Measurements from ENCODE around the gene MRGPRX2.

MRGPRX2 gene

DNA sequence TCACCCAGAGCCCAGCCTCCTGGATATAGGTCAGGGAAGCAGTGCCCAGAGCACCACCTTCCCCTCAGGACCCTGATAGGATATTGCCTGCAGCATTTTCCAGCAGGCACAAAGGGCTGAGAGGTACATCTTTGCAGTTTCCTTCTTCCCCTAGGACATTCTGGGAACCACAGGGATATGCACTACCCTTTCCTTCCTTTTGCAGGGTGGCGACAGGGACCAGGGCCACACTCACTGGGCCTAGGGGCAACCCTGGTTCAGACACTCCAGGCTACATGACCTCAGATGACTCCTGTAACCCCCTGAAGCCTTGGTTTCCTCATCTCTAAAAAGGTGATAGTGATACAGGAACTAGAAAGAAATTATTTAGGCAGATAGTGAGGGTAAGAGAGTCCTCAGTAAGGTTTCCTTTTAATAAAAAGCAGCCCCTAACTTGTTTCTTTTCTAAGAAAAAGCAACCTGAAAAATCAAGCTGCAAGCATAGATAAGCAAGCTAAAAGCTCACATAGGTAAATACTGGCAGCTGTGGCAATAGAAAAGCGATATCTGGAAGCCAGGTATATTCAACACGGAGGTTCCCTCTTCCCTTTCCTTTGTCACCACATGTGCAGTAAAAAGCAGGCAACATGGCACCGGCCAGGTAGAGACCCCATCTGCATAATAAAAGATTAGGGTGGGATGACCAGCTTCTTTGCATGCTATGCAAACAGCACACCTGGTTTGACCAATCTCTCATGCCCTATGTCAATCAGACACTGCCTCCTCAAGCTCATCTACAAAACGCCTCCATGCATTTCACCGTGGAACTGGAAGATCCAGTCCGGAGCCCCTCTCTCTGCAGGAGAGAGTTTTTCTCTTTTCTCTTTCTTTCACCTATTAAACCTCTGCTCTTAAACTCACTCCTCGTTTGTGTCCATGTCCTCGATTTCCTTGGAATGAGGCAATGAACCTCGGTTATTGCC, 13.2 kb upstream of the MRGPRX2 start:
- DNase-seq, result no peak

DNA sequence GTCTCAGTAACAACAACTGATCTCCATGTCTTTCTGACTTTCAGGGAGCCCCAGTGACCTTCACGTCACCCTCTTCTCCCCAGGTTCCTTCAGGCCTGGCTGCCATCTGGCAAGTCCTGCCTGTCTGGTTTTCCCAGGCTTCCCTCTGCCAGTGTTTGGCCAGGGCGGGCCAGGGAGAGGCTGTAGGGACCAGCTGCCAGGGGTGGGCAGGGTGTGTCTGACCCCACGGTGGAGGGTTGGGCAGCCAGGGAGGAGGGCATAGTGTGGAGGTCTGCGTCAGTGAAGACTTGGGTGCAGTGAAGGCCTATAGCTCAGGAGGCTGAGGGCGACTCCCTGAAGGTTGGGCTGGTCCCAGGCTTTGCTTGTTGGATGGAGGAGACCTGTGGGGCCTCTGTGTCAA, 11.9 kb upstream of the MRGPRX2 start:
- DNase-seq, result no peak

DNA sequence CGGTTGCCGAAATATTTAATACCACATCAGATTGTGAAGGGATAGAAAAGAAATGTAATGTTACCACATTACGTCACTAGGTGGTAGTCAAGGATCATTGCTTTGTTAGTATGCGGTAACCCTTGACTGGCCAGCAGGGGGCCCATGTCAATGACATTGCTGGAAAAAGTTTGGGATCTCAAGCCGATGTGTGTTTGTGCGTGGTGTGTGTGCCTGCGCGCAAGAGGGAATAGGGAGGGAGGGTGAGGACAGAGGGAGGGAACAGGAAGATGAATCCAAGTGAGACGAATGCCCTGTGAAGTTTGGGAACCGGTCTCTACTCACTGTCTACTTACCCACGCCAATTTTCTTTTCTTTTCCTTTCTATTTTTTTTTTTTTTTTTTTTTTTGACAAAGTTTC, 10.7 kb upstream of the MRGPRX2 start:
- peak; percentile 54 for DNase-seq

DNA sequence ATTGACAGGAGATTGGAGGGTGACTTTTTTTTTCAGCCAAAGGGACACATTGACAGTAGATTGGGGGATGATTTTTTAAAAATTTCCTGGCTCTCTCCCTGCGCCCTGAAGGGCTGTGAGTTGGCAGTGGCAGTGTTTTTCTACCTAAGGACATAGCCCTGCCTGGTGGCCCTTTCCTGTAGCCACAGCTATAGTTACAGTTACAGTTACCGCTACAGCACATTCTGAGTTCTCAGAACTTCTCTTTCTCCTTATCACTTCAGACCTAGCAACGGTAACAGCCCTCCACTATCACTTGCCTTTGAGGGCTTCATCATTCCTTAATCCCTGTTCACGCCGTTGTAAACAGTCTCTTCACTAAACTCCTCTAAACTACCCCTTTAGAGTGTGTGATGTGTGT, 684 bp downstream of the MRGPRX2 start:
- DNase-seq, result no peak

DNA sequence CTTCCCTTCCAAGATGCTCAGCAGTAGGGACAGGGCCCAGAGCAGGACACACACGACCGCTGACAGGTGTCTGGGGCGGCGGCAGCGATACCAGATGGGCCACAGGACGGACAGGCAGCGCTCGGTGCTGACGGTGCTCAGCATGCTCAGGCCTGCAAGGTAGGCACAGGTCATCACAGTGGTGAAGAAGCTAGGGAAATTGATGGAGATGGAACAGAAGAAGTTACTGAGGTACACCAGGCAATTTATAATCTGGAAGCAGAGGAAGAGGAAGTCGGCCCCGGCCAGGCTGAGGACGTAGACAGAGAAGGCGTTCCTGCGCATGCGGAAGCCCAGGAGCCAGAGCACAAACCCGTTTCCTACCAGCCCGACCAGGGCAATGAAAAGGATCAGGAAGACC, 4.6 kb downstream of the MRGPRX2 start:
- DNase-seq, result no peak

DNA sequence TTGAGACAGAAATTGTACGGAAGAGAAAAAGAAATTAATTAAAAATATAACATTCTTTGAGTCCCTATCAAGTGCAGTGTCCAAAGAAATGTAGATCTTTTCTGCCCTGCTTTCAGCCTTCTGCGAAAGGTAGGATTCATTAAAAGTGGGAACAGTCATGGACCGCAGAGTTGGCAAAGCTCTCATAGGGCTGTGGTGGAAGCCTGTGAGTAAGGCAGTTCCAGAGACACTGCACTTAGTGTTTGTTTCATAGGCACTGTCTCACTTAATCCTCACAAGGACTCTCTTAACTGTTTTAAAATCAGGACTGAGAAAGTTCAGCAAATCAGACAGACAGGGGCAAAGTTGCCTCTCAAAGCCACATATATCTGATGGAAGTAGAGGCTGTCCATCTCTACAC, 5.5 kb downstream of the MRGPRX2 start:
- no peak for DNase-seq

DNA sequence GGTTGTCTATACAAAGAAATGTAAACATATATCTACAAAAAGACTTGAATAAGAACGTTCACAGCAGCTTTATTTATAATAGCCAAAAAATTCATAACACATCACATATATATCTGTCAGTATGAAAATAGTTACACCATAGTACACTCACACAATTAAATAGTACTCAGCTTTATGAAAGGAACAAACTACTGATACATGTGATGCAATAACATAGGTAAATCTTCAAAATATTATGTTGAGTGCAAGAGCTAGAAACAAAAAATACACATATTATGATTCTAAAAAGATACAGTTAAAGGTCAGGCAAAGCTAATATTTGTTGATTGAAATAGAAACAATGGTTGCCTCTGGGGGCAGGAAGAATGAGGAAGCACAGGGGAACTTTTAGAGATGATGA, 6.6 kb downstream of the MRGPRX2 start:
- DNase-seq, result no peak

DNA sequence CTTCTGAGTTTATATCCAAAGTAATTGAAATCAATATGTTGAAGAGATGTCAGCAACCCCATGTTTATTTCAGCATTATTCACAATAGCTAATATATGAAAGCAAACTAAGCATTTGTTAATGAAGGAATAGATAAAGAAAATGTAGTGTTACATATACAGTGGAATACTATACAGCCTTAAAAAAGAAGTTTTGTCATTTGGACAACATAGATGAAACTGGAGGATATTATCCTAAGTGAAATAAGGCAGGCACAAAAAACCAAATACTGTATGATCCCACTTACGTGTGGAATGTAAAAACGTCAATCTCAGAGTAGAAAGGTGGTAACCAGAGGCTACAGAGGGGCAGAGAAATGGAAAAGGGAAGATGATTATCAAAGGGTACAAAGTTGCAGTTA, 10.2 kb downstream of the MRGPRX2 start:
- DNase-seq, result no peak

DNA sequence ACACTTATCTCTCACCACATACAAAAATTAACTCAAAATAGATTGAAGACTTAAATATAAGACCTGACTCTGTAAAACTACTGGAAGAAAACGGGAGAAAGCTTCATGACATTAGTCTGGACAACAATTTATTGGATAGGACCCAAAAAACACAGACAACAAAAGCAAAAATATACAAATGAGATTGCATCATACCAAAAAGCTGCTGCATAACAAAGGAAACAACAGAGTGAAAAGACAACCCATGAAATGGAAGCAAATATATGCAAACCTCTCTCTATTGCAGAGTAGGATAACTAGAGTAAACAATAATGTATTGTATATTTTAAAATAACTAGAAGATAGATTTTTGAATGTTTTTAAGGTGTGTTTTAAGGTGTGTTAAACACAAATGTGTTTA, 11.2 kb downstream of the MRGPRX2 start:
- no peak for DNase-seq

DNA sequence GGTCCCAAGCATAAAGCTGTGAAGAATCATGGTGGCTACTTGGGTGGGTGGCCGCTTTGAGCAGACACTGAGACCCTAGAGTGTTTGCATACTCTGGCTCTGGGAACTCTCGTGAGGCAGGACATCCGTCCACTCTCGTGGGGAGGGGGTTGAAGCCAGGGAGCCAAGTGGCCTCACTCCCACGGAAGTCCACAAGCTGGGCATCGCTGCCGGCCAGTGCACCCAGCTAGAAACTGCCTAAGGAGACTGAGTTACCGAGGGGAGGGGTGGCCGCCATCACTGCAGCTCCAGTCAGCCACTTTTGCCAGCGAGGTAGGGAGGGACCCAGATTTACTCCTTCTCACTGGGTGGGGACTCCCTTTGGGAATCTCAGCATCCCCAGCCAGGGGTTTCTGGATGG, 20.5 kb downstream of the MRGPRX2 start:
- no peak for DNase-seq

DNA sequence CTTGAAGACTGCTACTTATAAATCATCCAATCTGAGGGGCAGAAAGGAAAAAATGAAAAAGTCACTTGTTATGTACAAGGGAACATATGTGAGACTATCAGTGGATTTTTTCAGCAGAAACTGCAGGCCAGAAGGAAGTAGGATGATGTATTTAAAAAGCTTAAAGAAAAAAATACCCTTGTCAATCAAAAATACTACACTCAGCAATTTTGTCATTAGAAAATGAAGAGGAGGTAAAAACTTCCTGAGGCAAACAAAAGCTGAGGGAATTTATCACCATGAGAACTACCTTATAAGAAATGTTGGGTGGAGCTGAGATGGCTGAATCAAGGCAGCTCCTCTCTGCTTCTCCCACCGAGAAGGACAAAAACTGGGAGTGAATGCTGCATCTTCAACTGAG, 21.1 kb downstream of the MRGPRX2 start:
- no peak for DNase-seq

DNA sequence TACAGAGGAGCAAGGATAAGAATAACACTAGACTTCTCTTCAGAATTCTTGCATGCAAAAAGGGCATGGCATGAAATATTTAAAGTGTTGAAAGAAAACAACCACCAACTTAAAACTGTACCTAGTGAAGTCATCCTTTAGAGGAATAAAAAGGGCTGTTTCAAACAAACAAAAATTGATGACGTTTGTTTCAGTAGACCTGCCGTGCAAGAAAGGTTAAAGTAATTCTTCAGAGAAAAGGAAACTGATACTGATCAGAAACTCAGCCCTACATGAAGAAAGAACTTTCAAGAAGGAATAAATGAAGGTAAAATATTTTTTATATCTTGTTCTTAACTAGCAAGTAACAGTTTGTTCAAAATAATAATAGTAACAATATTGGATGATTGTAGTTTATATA, 27.5 kb downstream of the MRGPRX2 start:
- DNase-seq, result no peak

DNA sequence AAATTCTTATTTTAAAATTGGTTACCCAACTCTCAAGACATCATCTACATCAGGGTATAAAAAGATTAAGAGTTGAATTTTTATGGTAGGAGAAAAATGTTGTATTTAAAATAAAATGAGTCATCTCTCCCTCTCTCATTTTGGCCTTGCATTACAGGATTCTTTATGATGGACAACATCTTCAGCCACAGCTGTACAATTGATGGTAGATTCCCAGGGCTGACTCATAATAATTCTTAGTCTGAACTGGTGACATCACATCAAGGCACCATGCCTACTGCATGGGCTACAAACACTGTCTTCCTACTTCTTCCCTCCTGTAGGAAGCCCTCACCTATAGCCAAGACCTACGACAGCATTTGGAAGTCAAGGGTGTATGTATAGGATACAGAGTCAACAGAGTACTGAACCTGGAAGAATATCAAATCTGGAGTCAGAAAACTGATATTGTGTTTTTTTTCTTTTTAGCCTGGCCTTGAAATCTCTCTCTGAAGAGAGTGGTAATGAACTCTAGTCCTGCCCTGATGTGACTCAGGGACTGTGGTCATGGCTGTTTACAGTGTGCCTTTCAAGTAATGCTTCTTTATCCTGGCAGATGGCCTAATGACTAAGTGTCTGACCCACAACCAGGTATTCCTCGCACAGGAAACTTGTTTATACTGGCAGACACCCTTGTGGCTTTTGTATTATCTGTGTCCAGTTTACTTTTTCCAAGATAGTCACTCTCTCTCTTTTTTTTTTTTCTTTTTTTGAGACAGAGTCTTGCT, 32.5 kb downstream of the MRGPRX2 start:
- no peak for DNase-seq

DNA sequence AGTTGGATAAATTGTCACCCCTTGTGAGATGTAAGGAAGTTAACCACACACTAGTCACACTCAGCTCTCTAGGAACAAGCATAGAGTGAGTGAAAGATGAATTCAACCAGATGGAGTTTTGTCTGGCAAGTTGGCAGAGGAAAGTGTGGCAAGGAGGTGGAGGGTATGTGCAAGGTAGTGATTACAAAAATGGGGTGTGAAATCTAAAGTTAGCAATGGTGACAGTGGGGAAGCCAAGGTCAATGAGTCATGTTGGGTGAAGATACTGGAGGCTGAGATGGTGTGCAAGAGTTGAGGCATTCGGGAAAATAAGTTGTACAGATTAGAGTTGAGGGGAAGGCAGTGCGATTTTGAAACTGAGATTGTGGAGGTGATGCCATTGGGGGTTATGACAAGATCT, 33.7 kb downstream of the MRGPRX2 start:
- DNase-seq, result no peak

DNA sequence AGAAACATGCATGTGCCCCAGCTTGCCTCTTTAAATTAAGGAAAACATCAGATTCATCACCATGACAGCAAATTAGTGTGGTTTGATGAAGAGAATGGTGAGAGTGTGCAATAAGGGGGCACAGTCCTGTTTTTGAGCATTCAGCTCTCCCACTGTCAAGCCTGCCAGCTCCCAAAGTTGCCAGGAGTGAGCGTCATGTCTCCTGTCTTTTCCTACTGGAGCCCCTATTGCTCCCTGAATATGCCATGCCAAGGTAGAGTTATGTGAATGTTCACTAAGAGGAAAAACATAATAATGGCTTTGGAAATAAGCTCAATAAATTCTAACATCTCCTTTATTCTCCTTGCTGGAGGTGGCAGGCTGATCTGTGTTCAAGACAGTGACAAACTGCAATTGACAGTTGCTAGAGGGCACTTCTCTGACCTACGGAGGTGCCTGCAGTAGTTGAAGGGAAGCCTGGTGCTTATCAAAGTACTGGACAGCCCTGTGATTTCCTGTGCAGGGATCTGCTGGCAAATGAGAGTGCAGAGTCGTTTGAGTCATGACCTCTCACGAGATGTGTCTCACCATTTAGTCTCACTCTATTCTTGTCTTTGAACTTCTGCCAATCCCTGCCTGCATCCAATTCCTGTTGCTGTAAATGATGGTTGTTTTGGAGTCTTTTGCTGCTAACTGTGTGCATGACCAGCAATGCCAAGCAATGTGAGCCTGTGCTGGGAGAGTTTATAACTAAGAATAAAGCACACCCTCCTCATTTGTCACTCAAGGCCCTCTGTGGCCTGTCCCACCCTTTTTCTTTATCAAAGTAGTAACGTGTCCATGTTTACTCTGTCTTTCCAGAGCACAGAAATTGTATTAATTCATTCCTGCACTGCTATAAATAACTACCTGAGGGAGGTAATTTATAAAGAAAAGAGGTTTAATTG, 34.8 kb downstream of the MRGPRX2 start:
- DNase-seq, result no peak

DNA sequence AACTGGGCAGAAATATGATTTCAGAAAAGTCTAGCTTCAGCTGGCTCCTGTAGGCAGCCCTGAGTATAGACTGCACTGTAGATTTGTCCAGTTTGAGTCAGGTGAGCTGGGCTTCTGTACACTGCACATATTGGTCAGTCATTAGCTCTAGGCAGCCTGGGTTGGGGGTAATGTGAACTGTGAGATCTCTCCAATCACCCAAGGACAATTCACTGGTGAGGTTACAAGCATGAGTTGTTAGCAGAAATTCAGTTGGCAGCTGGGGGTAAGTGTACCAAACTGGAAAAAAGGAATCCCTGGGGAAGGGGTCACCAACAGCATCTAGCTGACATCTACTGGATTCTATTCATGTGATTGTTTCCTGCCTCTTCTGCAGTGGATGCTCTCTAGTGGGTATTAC, 39.7 kb downstream of the MRGPRX2 start:
- DNase-seq, result no peak

DNA sequence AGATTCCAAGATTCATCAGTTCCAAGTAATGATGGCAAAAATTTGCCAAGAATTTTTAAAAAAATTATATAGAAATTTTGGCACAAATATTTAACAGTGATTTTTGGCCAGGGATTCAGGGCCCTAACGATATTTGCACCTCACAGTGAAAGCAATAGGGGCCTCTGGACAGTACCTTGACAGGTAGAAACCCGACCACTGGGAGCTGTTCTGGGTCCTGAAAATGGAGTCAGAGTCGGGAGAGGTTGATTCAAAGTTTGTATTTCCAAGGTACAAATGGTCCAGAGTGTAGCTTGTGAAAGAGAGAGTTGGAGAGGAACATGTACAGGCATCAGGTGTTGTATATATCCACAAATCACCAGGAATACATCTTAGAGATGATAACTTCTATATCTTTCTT, 41.6 kb downstream of the MRGPRX2 start:
- DNase-seq, result no peak

DNA sequence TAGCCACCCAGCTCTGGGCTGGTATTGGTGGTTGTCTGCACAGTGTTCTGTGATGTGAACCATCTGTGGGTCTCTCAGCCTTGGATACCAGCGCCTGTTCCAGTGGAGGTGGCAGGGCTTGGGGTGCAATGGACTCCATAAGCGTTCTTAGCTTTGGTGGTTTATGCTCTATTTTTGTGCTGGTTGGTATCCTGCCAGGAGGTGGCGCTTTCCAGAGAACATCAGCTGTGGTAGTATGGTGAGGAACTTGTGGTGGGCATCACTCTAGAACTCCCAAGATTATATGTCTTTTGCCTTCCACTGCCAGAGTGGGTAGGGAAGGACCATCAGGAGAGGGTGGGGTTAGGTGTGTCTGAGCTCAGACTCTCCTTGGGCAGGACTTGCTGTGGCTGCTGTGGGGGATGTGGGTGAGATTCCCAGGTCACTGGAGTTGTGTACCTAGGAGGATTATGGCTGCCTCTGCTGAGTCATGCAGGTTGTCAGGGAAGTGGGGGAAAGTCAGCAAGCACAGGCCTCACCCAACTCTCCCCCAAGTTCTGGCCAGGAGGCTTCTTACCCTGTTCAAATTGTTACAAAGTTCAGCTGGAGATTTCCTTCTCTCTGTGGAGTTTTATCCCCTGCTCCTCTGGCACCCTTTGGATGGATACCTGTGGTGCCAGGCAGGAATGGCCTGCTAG, 47.2 kb downstream of the MRGPRX2 start:
- DNase-seq, result no peak

DNA sequence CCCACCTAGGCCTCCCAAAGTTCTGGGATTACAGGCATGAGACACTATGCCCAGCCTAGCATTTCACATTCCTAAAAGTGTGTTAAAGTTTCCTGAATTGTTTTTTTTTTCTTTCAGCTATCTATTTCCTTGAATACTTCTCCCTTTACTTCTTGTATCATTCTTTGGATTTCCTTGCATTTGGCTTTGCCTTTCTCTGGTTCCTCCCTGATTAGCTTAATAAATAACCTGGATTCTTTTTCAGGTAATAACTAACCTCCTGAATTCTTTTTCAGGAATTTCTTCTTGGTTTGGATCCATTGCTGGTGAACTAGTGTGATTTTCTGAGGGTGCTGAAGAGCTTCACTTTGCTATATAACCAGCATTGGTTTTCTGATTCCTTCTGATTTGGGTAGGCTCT, 47.9 kb downstream of the MRGPRX2 start:
- no peak for DNase-seq
